ENCODE measurements around the gene FAM174C.

- TF ChIP-seq EZH2 (IDR thresholded peaks at IDR 0.05; ENCODE audit: borderline replicate concordance, low read depth, low read length, severe bottlenecking), result no peak
- peak; percentile 40 for TF ChIP-seq POLR2AphosphoS5 (IDR thresholded peaks at IDR 0.05; ENCODE audit: insufficient read depth, low read depth, low read length)
- no peak for TF ChIP-seq MAX (IDR thresholded peaks at IDR 0.05; ENCODE audit: insufficient read depth, insufficient read length)
- no peak for TF ChIP-seq CTCF (IDR thresholded peaks at IDR 0.05; ENCODE audit: extremely low read depth in 1 of 2, insufficient read depth in 1 of 2, low read depth in 1 of 2, low read length in 2 of 2)
- TF ChIP-seq POLR2A (IDR thresholded peaks at IDR 0.05; ENCODE audit: low read depth, low read length), result no peak
- TF ChIP-seq JUN (IDR thresholded peaks at IDR 0.05; ENCODE audit: borderline replicate concordance, insufficient read depth, insufficient read length, low read depth), result no peak
- no peak for TF ChIP-seq FOS (IDR thresholded peaks at IDR 0.05; ENCODE audit: borderline replicate concordance, insufficient read depth, low read length)
- TF ChIP-seq MYC (IDR thresholded peaks at IDR 0.05; ENCODE audit: low read depth, low read length), result no peak
- no peak for TF ChIP-seq GATA2 (IDR thresholded peaks at IDR 0.05; ENCODE audit: insufficient read depth, insufficient read length, low read depth, low read length)
Measured at GRCh38 chr19:1250437-1251260, 24.7 kb upstream of the FAM174C start.
